Activated T-helper 17 cell treated with anti-CD3 and anti-CD28 coated beads, Interleukin-2, amount 50 U/mL, for 72 hours (primary cell): ENCODE measurements around the gene NKX2-4. TPM values are rescaled to one million over a fixed set of nuclear protein-coding genes. Genes with fewer than 3 reads are reported as not detected.

Source experiments
- ATAC-seq: fragments of 150-1000 bp; cut with Tn5 transposase; replicated peaks from 2 replicates; pipeline ENCODE4 v1.10.0; 2021; ENCODE audit warnings: mild to moderate bottlenecking, moderate library complexity
- H3K27ac Mint-ChIP-seq: one replicate; pipeline ENCODE4 v1.8.0; 2022; ENCODE audit warnings: mixed read lengths
- H3K27me3 Mint-ChIP-seq: one replicate; pipeline ENCODE4 v1.8.0; 2022; ENCODE audit warnings: mixed read lengths
- H3K36me3 Mint-ChIP-seq: one replicate; pipeline ENCODE4 v1.8.0; 2022; ENCODE audit warnings: low read depth, mild to moderate bottlenecking, mixed read lengths
- H3K4me1 Mint-ChIP-seq: one replicate; pipeline ENCODE4 v1.8.0; 2022; ENCODE audit warnings: mixed read lengths
- H3K4me3 Mint-ChIP-seq: one replicate; pipeline ENCODE4 v1.8.0; 2022; ENCODE audit warnings: mild to moderate bottlenecking, mixed read lengths
- H3K9me3 Mint-ChIP-seq: one replicate; pipeline ENCODE4 v1.8.0; 2022; ENCODE audit warnings: mixed read lengths
- total RNA-seq, 2 donors: library from RNA; stranded (reverse); gene quantifications; one replicate each; pipeline ENCODE4 v1.2.3, GENCODE V29; 2022

Gene NKX2-4
- total RNA-seq, 2 donors from 2014 or later = not detected

- Mint-ChIP-seq H3K36me3 (peaks cover 99% of the 10 kb centered on the region), H3K27me3 (no peaks in the 10 kb centered on the region), H3K27ac (no peak overlapping the region), H3K4me3 (no peak overlapping the region), H3K9me3 (no peaks in the 10 kb centered on the region), H3K4me1 (peaks cover 5% of the 10 kb centered on the region)
- no peak for ATAC-seq
Measured at GRCh38 chr20:21358737-21359136, 38.6 kb downstream of the NKX2-4 start.

GRCh38 chr20:21357844-21358243 lies 39.5 kb downstream of the NKX2-4 start:
- Mint-ChIP-seq H3K4me1 (peaks cover 5% of the 10 kb centered on the region), H3K27ac (no peak overlapping the region), H3K27me3 (no peaks in the 10 kb centered on the region), H3K4me3 (no peak overlapping the region), H3K9me3 (no peaks in the 10 kb centered on the region), H3K36me3 (peaks cover 90% of the 10 kb centered on the region)
- ATAC-seq = no peak

- Mint-ChIP-seq H3K4me1 (no peaks in the 10 kb centered on the region), H3K36me3 (peaks cover 81% of the 10 kb centered on the region), H3K27ac (no peak overlapping the region), H3K9me3 (no peaks in the 10 kb centered on the region), H3K27me3 (no peaks in the 10 kb centered on the region), H3K4me3 (no peak overlapping the region)
- no peak for ATAC-seq
Measured at GRCh38 chr20:21356386-21356785, 40.9 kb downstream of the NKX2-4 start.

GRCh38 chr20:21355981-21356380 lies 41.3 kb downstream of the NKX2-4 start:
- Mint-ChIP-seq H3K36me3 (peaks cover 81% of the 10 kb centered on the region), H3K4me3 (no peak overlapping the region), H3K4me1 (no peaks in the 10 kb centered on the region), H3K27ac (no peak overlapping the region), H3K9me3 (no peaks in the 10 kb centered on the region), H3K27me3 (no peaks in the 10 kb centered on the region)
- ATAC-seq = no peak

- Mint-ChIP-seq H3K4me1 (no peaks in the 10 kb centered on the region), H3K27ac (no peak overlapping the region), H3K4me3 (no peak overlapping the region), H3K9me3 (no peaks in the 10 kb centered on the region), H3K36me3 (peaks cover 81% of the 10 kb centered on the region), H3K27me3 (no peaks in the 10 kb centered on the region)
- ATAC-seq = no peak
Measured at GRCh38 chr20:21353236-21353635, 44.1 kb downstream of the NKX2-4 start.

- H3K4me3 Mint-ChIP-seq = no peak overlapping the region
Measured at GRCh38 chr20:21352703-21353102, 44.6 kb downstream of the NKX2-4 start.

More at GRCh38 chr20:21352703-21353102, 44.6 kb downstream of the NKX2-4 start:
- no peak for ATAC-seq
- Mint-ChIP-seq H3K27me3 (no peaks in the 10 kb centered on the region), H3K4me1 (no peaks in the 10 kb centered on the region), H3K36me3 (peaks cover 81% of the 10 kb centered on the region), H3K27ac (no peak overlapping the region), H3K9me3 (no peaks in the 10 kb centered on the region)

Other genes with a start within 250 kb of the NKX2-4 start
- gene XRN2, start 94.2 kb downstream of the NKX2-4 start, total RNA-seq = 10 to 100 TPM; 42.9 to 82.3 TPM
- gene NKX2-2, start 116.5 kb upstream of the NKX2-4 start, total RNA-seq = not detected